ENCODE measurements around the gene CDC14C.
"Not testable (repeated sequence)": the region's sequence is repeated elsewhere in the genome, so short reads cannot be mapped to it uniquely, and the experiment has no call there.

Gene CDC14C

GRCh38 chr7:48924433-48924832, at the start of gene CDC14C:
Gene CDC14C, plus strand, starts transcription at chr7:48924547. Its CDS starts 126 bp downstream, at chr7:48924673.
- DNase-seq (ENCODE audit: low read depth, low spot score), result no peak
- H3K27ac ChIP-seq, result no peak within 1 kb of the TSS

GRCh38 chr7:48875045-48875916, 49.1 kb upstream of the CDC14C start:
- no peak overlapping the region for H3K27ac ChIP-seq
- no peak for DNase-seq (ENCODE audit: low read depth, low spot score)

DNA sequence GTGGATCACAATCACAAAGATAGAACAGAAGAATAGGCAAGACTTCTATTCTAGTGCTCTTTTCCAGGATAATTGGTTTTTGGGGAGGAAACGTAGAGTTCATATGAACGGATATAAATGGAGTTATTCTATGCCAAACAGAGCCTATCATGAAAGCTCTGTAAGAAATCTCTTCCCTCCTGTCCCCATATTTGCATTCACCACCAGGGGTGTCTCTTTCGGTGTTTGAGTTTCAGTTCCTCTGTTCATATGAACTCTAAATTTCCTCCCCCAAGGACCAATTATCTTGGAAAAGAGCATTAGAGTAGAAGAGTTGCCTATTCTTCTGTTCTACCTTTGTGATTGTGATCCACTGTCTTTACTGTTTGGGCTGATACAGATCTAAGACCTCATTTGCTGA, 48.3 kb upstream of the CDC14C start:
- DNase-seq (ENCODE audit: low read depth, low spot score), result no peak
- H3K27ac ChIP-seq, result no peak overlapping the region

- DNase-seq (ENCODE audit: low read depth, low spot score), result no peak
- no peak overlapping the region for H3K27ac ChIP-seq
Observed at GRCh38 chr7:48880851-48881250, 43.5 kb upstream of the CDC14C start.

DNA sequence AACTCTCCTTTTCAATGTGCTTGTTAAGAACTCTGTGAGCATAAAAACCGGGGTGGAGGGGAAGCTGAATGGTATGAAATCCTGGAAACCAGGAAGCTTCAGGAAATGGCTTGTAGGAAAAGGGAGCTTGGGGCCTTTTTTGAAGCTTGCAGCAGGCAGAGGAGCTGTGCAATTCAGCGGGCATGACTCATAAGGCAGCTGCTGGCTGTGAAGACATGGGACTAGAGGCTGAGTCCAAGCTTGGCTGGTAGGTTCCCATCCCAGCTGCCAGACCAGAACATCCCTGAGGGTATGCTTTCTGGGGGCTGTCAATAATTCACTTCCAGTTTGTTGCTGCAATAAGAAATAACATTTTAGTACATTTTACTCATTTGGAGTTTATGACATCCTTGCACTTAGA, 36.8 kb upstream of the CDC14C start:
- no peak for DNase-seq (ENCODE audit: low read depth, low spot score)
- H3K27ac ChIP-seq, result no peak overlapping the region

- no peak for DNase-seq (ENCODE audit: low read depth, low spot score)
- H3K27ac ChIP-seq, result no peak overlapping the region
Observed at GRCh38 chr7:48894574-48894973, 29.8 kb upstream of the CDC14C start.

DNA sequence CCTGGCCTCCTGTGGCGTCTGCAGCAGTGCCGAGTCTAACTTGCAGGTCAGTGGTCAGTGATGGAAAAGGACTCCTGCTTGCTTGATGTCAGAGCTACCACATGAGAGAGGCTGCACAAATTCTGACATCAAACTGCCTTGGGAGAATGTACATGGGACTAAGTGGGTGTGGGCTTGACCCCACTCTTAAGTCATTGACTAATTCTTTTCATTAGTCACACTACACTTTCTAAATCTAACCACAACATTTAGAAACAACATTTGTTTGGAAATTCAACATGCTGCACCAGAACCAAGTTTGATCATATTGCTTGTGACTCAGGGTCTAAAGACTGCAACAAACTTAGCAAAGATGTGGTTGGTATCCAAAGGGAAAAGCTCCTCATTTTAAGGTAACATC, 24.4 kb upstream of the CDC14C start:
- H3K27ac ChIP-seq, result no peak overlapping the region
- DNase-seq (ENCODE audit: low read depth, low spot score), result no peak

- H3K27ac ChIP-seq, result no peak overlapping the region
- DNase-seq (ENCODE audit: low read depth, low spot score), result no peak
Observed at GRCh38 chr7:48901966-48902365, 22.4 kb upstream of the CDC14C start.

DNA sequence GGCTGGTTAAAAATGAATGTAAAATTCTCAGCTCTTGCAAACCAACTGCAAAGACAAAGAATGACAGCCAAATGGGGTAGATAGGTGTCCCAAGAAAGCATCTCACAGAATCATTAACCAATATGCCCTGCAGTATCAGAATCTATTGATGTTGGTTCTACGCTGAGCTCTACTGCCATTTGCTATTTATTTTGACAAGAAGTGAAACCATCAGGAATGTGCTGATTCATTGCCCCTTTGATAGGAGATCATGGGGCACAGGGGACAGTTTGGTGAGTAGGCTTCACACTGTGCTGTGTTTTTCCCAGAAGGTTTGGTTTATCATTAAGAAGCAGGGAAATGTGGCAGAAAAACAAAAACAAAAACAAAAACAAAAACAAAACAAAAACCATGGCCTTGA, 19.4 kb upstream of the CDC14C start:
- no peak for DNase-seq (ENCODE audit: low read depth, low spot score)
- no peak overlapping the region for H3K27ac ChIP-seq

- not testable (repeated sequence) for H3K27ac ChIP-seq; DNase-seq (ENCODE audit: low read depth, low spot score)
Observed at GRCh38 chr7:48905686-48906085, 18.7 kb upstream of the CDC14C start.

- H3K27ac ChIP-seq; DNase-seq (ENCODE audit: low read depth, low spot score): not testable (repeated sequence)
Observed at GRCh38 chr7:48909887-48910286, 14.5 kb upstream of the CDC14C start.

DNA sequence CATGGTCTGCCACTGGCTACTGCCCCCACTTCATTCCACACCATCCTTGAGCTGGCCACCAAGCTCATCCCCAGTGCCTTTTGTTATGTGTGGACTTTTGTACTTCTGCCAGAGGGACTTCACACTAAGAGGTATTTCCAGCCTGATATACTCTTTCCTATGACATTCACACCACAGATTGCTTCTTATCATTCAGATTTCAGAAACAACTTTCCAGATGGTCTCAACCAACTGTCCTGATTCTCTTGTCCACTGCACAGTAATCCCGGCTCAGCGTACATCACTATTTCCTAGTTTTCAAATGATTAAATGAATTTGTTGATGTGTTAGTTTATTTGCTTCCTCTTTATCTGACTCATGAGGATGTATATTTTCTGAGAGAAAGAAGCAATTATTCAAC, 7.1 kb downstream of the CDC14C start:
- no peak overlapping the region for H3K27ac ChIP-seq
- no peak for DNase-seq (ENCODE audit: low read depth, low spot score)

- no peak overlapping the region for H3K27ac ChIP-seq
- DNase-seq (ENCODE audit: low read depth, low spot score), result no peak
Observed at GRCh38 chr7:48932126-48932910, 8.0 kb downstream of the CDC14C start.

DNA sequence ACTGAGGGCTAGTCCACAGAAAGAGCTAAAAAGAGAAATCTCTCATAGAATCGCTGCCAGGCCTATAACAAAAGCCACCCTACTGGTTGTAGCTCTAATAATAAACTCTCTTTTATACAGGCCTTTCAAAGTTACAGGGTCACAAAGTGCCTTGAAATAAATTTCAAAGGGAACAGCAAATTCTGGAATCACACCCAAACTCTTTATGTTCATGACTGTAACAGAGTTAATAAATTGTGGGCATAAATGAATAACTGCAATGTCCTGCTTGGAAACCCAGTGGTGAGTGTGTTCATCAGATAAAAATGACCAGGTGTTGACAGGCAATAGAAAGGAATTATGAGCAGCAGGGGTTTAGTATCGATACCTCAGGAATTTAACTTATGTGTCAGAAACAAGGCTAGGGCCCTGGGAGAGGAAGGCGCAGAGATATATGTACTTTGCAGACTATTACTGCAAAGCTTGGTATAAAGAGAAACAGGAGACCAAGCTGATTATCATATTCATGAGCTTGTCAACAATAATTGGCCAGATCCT, 9.3 kb downstream of the CDC14C start:
- no peak overlapping the region for H3K27ac ChIP-seq
- DNase-seq (ENCODE audit: low read depth, low spot score), result no peak

DNA sequence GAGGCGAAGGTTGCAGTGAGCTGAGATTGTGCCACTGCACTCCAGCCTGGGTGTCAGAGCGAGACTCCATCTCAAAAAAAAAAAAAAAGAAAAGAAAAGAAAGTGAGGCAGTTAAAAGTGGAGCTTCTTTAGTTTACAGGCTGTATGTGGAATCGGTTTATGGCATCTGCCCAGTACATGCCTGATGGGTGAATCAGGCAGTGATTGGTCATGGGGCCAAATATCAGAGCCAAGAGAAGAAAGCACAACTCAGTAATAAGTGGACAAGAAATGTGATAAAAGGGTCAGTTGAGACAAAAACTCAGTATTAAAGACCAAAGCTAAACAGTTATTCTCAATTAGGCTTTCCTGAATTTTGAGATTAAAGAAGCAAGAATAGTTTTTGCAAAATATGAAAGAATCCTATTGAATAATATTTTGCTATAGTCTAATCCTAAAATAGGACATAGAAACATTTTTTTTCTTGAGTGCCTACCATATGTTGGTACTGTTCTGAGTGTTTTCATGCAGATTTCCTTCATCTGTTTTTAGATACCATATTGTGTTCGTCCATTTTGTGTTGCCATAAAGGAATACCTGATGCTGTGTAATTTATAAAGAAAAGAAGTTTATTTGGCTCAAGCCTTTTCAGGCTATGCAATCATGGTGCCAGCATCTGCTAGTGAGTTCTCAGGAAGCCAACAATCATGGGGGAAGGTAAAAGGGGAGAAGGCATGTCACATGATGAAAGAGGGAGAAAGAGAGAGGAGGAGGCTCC, 14.4 kb downstream of the CDC14C start:
- no peak for DNase-seq (ENCODE audit: low read depth, low spot score)
- no peak overlapping the region for H3K27ac ChIP-seq

- no peak overlapping the region for H3K27ac ChIP-seq
- no peak for DNase-seq (ENCODE audit: low read depth, low spot score)
Observed at GRCh38 chr7:48943279-48943990, 19.1 kb downstream of the CDC14C start.

DNA sequence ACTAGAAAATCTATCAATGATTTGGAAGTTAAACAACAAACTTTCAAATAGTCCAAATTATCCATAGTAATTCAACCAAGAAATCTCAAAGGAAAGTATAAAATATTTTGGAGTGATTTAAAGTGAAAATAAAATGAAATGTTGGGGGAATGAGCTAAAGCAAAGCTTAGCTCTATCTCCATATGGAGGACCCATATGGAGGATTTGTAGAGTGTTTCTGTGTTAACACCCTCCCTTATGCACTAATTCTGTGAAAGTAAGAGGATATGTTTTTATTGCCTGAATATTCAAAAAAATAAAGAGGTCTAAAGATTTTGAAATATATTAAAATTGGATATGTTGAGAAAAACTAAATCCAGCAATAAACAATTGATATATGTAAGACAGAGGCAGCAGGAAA, 31.6 kb downstream of the CDC14C start:
- H3K27ac ChIP-seq, result no peak overlapping the region
- DNase-seq (ENCODE audit: low read depth, low spot score), result no peak

GRCh38 chr7:48959676-48960075, 35.3 kb downstream of the CDC14C start:
- no peak for DNase-seq (ENCODE audit: low read depth, low spot score)
- H3K27ac ChIP-seq, result no peak overlapping the region

GRCh38 chr7:48962821-48963505, 38.6 kb downstream of the CDC14C start:
- no peak overlapping the region for H3K27ac ChIP-seq
- no peak for DNase-seq (ENCODE audit: low read depth, low spot score)

Measured in epithelial cell of prostate (primary cell).